Choroid plexus epithelial cell (primary cell): ENCODE data around the gene PLA2G4F.

ENCODE experiments used
- DNase-seq: peaks from one replicate; pipeline ENCODE4 v3.0.0-alpha.2; 2010; ENCODE audit warnings: low read depth
- H3K4me3 ChIP-seq: 2 replicates; pipeline ENCODE4 v1.5.1; 2011; ENCODE audit warnings: low read depth, mild to moderate bottlenecking, control low read depth, low read length, moderate library complexity
- TF ChIP-seq, protein P1 (sequence below): conservative IDR thresholded peaks from 2 replicates; pipeline ENCODE4 v1.5.1; 2011; ENCODE audit warnings: low read depth, mild to moderate bottlenecking, control low read depth, inconsistent platforms, low read length, moderate library complexity

PLA2G4F gene

GRCh38 chr15:42143866-42144625 lies 12.4 kb downstream of the PLA2G4F start:
- no peak for DNase-seq

DNA sequence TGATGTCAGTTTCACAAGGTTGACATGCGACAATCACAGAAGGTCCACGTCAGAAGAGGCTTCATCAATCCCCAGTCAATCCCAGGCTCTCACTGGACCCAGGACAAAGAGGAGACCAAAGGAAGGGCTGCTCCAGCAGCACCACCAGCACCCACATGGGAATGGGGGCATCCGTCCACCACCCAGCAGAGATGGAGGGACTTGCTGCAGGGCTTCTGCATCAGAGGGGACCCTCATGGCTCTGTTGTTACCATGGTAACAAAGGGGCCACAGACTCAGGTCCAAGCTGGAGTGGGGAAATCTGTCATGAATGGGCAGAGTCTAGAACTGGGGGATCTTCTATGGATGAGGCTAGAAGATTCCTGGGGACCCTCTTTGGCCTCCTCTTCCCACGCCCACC lies 13.1 kb downstream of the PLA2G4F start:
- DNase-seq, result no peak
- no peak overlapping the region for H3K4me3 ChIP-seq
- TF ChIP-seq, protein P1, sequence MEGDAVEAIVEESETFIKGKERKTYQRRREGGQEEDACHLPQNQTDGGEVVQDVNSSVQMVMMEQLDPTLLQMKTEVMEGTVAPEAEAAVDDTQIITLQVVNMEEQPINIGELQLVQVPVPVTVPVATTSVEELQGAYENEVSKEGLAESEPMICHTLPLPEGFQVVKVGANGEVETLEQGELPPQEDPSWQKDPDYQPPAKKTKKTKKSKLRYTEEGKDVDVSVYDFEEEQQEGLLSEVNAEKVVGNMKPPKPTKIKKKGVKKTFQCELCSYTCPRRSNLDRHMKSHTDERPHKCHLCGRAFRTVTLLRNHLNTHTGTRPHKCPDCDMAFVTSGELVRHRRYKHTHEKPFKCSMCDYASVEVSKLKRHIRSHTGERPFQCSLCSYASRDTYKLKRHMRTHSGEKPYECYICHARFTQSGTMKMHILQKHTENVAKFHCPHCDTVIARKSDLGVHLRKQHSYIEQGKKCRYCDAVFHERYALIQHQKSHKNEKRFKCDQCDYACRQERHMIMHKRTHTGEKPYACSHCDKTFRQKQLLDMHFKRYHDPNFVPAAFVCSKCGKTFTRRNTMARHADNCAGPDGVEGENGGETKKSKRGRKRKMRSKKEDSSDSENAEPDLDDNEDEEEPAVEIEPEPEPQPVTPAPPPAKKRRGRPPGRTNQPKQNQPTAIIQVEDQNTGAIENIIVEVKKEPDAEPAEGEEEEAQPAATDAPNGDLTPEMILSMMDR, result no peak

More at GRCh38 chr15:42143866-42144625, 12.4 kb downstream of the PLA2G4F start:
- TF ChIP-seq, protein P1, result no peak
- H3K4me3 ChIP-seq, result no peak overlapping the region

- TF ChIP-seq, protein P1, result no peak
- no peak overlapping the region for H3K4me3 ChIP-seq
- DNase-seq, result no peak
Measured at GRCh38 chr15:42141795-42142667, 14.4 kb downstream of the PLA2G4F start.

DNA sequence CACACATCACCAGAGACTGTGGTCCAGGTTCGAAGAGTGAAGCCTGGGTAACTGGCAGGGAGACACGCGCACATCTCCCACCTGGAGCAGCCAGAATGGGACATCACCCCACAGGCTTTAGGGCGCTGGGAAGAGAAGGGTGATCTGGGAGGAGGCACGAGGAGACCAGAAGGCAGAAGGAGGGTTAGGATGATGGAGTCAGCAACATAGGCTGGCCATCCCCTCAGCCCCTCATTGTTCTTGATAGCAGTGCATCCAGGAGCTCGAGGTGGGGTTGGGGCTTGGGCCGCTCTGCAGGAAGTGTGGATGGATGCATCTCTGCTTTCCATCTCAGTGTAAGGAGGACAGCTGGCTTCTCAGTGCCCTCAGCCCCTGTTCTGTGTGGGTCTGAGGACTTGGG lies 15.2 kb downstream of the PLA2G4F start:
- H3K4me3 ChIP-seq, result no peak overlapping the region
- TF ChIP-seq, protein P1, result no peak
- DNase-seq, result no peak

DNA sequence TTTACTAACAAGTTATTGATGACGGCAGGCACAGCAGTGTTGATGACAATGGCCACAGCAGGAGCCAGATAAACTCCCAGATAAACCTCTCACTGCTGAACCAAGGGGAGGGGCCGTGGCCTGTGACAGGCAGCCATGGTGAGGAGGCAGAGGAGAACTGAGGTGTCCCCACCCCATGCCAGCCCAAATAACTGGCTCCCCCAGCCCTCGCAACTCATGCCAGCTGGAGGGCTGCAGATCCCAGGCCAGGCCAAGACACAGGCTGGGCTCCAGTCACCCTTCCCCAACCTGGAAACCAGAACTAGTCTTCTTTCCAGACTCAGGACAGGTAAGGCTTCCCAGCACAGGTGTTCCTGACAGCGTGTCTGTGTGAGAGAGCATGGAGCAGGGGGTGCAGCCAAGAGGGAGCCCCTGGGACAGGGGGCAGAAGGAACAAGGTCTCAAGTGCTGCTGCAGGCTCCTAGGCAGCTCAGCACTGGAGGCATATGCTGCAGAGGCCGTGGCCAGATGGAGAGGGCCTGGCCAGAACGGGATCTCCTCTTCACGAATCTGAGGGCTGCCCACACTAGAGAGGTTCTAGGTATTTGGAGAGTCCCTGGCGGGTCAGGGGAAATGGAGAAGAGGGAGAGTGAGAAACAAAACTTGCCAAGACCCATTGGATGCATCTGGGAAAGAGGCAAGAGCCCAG lies 15.9 kb downstream of the PLA2G4F start:
- no peak overlapping the region for H3K4me3 ChIP-seq
- TF ChIP-seq, protein P1, result no peak
- DNase-seq, result no peak

- TF ChIP-seq, protein P1, result no peak
- DNase-seq, result no peak
- no peak overlapping the region for H3K4me3 ChIP-seq
Measured at GRCh38 chr15:42139596-42139995, 16.8 kb downstream of the PLA2G4F start.
